ACC112 (cell line): ENCODE results near the gene DNAJB13.

Experiments used
- H2AFZ ChIP-seq: fragments of 200-600 bp; sonication (generic); one replicate; pipeline ENCODE4 v1.6.0; 2017; ENCODE audit warnings: antibody characterized with exemption, low read length; ENCODE audit not compliant: unreplicated experiment
- H3K27ac ChIP-seq: fragments of 200-600 bp; sonication (generic); 2 replicates; pipeline ENCODE4 v1.5.1; 2014; ENCODE audit warnings: low read depth, mild to moderate bottlenecking, antibody characterized with exemption, low read length, moderate library complexity
- H3K27me3 ChIP-seq: fragments of 200-600 bp; sonication (generic); 2 replicates; pipeline ENCODE4 v1.6.1; 2014; ENCODE audit warnings: mild to moderate bottlenecking, antibody characterized with exemption, low read length, moderate library complexity, mixed read lengths; ENCODE audit not compliant: insufficient read depth
- H3K36me3 ChIP-seq: fragments of 200-600 bp; sonication (generic); 2 replicates; pipeline ENCODE4 v1.6.1; 2016; ENCODE audit warnings: mild to moderate bottlenecking, antibody characterized with exemption, low read length, moderate library complexity, mixed read lengths; ENCODE audit not compliant: insufficient read depth
- H3K4me1 ChIP-seq: fragments of 200-600 bp; sonication (generic); one replicate; pipeline ENCODE4 v1.6.1; 2016; ENCODE audit warnings: low read length, mixed read lengths; ENCODE audit not compliant: insufficient read depth, unreplicated experiment, control insufficient read depth
- H3K4me3 ChIP-seq: fragments of 200-600 bp; sonication (generic); 2 replicates; pipeline ENCODE4 v1.5.1; 2014; ENCODE audit warnings: mild to moderate bottlenecking, low read depth, low read length
- H3K79me2 ChIP-seq: fragments of 200-600 bp; sonication (generic); one replicate; pipeline ENCODE4 v1.6.0; 2016; ENCODE audit warnings: low read length; ENCODE audit not compliant: control insufficient read depth, unreplicated experiment, insufficient read depth

DNAJB13 gene

DNA sequence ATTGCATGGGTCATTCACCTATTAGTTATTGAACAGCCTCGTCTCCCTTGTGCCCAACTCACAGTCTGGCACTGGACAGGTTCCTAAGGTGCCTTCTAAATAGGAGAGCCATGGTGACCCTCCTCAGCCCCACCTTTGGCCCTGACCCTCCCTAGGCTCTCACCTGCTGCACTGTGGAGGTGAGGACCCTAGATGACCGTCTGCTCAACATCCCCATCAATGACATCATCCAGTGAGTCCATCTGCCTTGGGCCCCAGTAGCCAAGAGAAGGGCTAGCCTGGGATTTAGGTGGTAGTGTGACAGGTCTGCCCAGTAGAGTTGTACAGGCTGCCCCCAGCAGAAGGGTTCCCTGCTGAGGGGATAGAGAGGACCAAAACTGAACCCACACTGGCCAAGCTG, 18.3 kb downstream of the DNAJB13 start:
- H3K36me3 ChIP-seq, result no peaks in the 10 kb centered on the region

DNA sequence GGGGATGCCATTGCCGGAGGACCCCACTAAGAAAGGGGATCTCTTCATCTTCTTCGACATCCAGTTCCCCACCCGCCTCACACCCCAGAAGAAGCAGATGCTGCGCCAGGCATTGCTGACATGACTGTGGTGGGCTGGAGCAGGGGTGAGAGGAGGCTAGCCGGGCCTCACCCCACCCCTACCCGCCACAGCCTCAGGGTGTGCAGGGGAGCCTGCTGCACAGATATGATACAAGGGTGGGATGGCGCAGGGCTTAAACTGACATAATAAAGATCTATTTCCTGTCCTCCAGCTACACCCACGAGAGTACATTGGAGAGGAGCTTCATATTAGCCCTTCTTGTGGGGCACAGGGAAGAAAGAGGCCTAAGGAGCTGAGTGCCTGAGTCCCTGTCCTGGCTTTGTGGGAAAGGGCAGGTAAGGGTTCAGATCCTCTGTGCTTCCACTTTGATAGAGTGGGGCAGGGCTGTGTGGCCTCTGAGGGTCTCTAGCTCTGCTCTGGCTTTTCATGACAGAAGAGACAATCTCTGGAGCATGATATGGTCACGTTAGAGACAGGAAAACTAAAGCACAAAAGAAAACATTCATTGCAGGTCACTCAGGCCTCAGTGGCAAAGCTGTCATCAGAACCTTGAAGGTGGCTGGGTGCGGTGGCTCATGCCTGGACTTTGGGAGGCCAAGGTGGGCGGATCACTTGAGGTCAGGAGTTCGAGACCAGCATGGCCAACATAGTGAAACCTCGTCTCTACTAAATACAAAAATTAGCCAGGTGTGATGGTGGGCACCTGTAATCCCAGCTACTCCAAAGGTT, 19.4 kb downstream of the DNAJB13 start:
- no peaks in the 10 kb centered on the region for H3K27me3 ChIP-seq
- no peak overlapping the region for H3K4me3 ChIP-seq
- peaks cover 6% of the 10 kb centered on the region for H3K4me1 ChIP-seq
- no peaks in the 10 kb centered on the region for H3K79me2 ChIP-seq
- H3K27ac ChIP-seq, result no peak overlapping the region
- H2AFZ ChIP-seq, result no peak overlapping the region
- H3K36me3 ChIP-seq, result no peaks in the 10 kb centered on the region

More for the DNA sequence above, 18.3 kb downstream of the DNAJB13 start:
- Histone ChIP-seq H2AFZ (no peak overlapping the region), H3K4me1 (peaks cover 12% of the 10 kb centered on the region), H3K27me3 (no peaks in the 10 kb centered on the region), H3K27ac (no peak overlapping the region), H3K4me3 (no peak overlapping the region), H3K79me2 (no peaks in the 10 kb centered on the region)

DNA sequence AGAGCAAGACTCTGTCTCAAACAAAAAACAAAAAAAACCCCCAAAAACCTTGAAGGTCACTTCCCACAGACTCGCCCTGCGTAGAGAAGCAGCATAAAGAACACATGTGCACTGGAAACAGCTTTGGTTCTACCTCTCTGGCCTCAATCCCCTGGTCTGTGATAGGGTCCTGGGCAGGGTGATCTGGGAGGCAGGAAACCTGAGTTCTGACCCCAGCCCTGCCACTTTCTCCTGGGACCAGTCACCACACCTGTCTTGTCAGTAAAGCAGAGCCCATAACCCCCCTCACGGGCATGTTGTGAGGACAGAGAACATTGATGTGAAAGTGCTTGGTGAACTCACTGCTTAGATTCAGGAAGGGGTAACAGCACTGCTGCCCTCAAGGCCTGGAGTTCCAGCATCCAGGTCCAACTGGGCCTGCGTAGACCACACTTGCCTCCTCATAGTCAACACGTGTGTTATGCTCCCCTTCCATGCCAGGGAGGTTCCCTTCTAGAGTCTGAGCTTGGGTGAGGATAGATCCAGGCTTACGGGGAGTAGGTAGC, 20.4 kb downstream of the DNAJB13 start:
- H3K4me1 ChIP-seq, result peaks cover 3% of the 10 kb centered on the region
- H3K27me3 ChIP-seq, result no peaks in the 10 kb centered on the region
- no peaks in the 10 kb centered on the region for H3K36me3 ChIP-seq
- no peaks in the 10 kb centered on the region for H3K79me2 ChIP-seq
- no peak overlapping the region for H2AFZ ChIP-seq
- H3K27ac ChIP-seq, result no peak overlapping the region
- H3K4me3 ChIP-seq, result no peak overlapping the region

DNA sequence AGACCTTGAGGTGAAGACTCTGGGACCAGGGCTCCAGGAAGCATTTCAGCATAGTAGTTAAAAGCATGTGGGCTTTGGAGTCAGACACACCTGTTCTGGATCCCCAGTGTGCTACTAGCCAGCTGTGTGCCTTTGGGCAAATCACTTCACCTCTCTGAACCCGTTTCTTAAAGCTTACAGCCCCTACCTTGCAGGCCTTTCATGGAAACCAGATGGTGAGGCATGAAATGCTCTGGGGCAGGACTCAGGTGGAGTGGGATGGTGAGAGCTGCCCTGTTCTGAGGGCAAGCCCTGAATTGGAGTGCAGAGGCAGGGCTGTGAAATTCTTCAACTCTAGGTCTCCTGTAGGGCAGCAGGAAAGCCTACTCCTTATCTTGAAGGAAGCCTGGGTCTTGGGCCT, 21.4 kb downstream of the DNAJB13 start:
- peaks cover 3% of the 10 kb centered on the region for H3K4me1 ChIP-seq
- H3K27ac ChIP-seq, result no peak overlapping the region
- no peaks in the 10 kb centered on the region for H3K27me3 ChIP-seq

DNA sequence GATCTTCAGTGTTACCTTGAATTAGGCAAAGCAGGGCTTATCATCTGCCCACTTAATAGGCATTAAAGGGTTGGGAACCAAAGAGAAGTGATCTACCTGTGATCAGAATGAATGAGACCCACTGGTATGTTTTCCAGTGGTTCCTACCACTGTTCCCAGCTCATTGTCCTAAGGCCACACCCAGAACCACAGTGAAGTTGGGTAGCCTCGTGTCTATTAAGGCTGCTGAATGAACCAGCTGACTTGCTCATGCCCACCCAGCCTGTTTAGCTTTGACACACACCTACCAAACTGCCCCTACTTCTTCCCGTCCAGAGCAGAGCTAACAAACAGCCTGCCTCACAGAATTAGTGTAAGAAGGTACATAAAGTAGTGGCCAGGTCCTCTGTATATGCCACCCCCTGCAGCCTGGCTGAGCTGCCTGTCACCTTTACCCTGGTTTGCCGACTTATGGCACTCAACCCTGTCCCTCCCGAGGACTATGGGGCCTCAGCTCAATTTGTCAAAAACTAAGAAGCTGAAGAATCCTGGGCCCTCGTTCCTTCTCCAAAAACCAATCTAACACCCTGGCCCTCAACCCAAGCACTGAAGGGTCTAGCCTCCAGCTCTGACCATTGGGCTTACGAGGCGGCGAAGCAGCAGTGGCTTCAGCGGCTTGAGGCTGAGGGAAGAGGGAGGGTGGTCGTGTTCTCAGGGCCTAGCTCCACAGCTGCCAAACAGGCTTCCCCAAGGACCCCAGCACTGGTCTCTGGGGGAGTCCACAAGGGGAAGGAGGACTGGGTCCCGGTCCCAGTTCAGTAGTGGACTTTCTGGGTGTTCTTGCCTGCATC, 22.0 kb downstream of the DNAJB13 start:
- Histone ChIP-seq H3K4me1 (peaks cover 3% of the 10 kb centered on the region), H3K79me2 (no peaks in the 10 kb centered on the region), H3K4me3 (no peak overlapping the region), H3K27ac (no peak overlapping the region), H3K36me3 (no peaks in the 10 kb centered on the region), H2AFZ (no peak overlapping the region), H3K27me3 (no peaks in the 10 kb centered on the region)

More for the DNA sequence above, 21.4 kb downstream of the DNAJB13 start:
- no peak overlapping the region for H3K4me3 ChIP-seq
- no peak overlapping the region for H2AFZ ChIP-seq
- H3K36me3 ChIP-seq, result no peaks in the 10 kb centered on the region
- no peaks in the 10 kb centered on the region for H3K79me2 ChIP-seq

DNA sequence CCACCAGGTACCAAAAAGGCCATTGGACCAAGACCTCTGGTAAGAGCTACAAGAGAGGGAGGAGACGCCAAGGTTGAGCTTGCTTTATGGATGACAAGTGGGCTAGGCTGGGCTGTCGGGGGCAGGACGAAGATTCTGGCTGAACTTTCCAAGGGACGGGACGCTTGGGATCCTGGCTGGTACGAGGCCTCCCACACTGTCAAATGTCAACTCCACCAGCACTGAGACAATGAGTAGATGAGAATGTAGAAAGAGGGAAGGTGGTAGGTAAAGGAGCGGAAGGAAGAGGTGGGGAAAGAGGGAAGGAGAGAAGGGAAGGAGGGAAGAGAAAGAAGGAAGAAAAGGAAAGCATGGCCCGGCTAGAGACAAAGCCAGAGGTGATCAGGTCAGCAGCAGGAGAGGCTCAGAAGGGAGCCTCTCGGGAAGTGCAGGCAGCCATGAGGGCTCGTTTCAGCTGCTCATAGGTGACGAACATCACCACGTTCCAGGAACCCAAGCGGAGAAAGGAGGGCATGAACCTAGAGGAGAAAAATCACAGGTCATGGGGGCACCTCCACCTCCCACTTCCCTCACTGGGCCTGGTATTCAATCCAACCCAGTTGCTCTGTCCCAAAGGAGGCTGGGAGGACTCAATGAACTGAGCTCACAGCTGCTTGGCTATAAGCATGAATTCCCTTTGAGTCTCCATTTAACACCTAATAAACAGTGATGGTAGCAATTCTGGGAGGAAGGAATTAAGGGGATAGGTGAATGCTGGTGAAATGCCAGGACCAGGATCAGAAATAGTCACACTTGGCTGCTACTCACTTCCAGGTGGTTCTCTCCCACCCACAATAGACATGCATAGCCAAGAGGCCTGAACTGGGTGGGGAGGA, 24.0 kb downstream of the DNAJB13 start:
- no peak overlapping the region for H2AFZ ChIP-seq
- H3K79me2 ChIP-seq, result no peaks in the 10 kb centered on the region
- H3K27ac ChIP-seq, result no peak overlapping the region
- no peaks in the 10 kb centered on the region for H3K36me3 ChIP-seq
- H3K4me1 ChIP-seq, result peaks cover 3% of the 10 kb centered on the region
- H3K27me3 ChIP-seq, result no peaks in the 10 kb centered on the region
- H3K4me3 ChIP-seq, result no peak overlapping the region

DNA sequence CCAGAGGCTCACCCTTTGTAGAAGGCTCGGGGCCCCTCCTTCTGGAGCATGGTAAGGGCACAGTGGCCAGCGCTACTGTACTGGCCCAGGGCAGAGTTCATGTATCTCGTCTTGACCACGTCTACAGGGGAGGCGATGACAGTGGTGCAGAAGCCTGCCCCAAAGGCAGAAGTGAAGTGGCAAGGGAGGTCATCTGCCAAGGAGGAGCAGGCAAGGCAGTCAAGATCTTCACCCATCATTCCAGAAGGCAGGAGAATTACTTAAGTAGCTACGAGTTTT, 24.6 kb downstream of the DNAJB13 start:
- Histone ChIP-seq H3K79me2 (no peaks in the 10 kb centered on the region), H2AFZ (no peak overlapping the region), H3K27me3 (no peaks in the 10 kb centered on the region), H3K27ac (no peak overlapping the region), H3K4me1 (peaks cover 3% of the 10 kb centered on the region), H3K4me3 (no peak overlapping the region), H3K36me3 (no peaks in the 10 kb centered on the region)

DNA sequence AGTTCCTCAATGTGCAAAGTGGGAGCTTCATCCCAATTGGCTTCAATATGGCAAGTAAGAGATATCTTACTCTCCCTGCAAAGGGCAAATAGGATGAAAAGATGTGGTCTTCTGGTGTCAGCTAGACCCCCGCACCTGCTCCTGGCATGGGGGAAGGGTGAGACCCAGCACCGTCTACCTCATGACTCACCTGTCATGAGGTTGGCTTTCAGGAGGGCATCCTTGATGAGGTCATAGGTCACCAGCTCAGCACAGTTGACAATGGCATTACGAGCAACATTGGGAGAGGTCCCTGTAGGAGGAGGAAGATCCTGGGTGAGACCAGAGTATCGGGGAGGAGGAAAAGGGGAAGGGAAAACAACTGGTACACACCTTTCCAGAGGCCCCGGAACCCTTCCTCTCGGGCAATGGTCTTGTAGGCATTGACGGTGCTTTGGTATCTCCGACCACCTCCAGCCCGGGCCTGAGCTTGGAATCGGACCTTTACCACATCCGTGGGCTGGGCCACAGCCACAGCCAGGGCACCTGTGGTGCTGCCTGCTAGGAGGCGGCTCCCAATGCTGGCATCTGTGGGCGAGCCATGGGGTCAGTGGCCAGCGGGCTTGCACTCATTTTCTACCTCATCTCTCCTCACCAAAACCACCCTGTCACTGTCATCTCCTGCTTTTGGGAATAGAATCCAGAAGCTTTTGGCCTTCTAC, 25.8 kb downstream of the DNAJB13 start:
- H3K79me2 ChIP-seq, result no peaks in the 10 kb centered on the region

DNA sequence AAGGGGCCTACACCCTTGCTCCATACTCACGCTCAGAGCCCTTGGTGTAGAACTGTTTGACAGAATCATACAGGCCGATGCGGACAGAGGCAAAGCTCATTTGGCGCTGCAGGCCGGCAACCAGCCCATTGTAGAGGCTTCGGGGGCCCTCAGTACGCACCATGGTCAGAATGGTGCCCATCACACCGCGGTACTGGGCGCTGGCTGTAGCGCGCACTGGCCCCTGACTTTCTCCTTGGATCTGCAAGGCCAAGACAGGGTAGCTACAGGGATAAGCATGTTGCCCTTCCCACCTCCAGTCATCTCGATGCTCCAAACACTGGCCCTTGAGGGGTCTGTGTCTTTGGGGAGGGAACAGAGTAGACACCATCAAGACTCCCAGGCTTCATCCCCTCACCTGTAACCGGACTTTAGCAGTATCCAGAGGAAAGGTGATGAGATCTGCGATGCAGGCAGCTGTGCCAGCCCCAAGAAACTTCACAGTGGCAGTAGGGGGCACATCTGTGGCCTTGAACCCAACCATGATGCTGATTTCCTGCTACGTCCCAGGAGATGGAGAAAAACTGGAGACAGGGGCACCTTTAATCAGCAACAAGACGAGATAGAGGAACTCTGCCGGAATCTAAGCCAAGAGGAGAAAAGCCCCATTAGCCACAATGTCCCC, 27.2 kb downstream of the DNAJB13 start:
- Histone ChIP-seq H3K27me3 (no peaks in the 10 kb centered on the region), H3K4me1 (peaks cover 3% of the 10 kb centered on the region), H3K27ac (no peak overlapping the region), H3K4me3 (no peak overlapping the region), H2AFZ (no peak overlapping the region), H3K79me2 (no peaks in the 10 kb centered on the region), H3K36me3 (no peaks in the 10 kb centered on the region)

More for the DNA sequence above, 25.8 kb downstream of the DNAJB13 start:
- Histone ChIP-seq H3K27me3 (no peaks in the 10 kb centered on the region), H2AFZ (no peak overlapping the region), H3K27ac (no peak overlapping the region), H3K36me3 (no peaks in the 10 kb centered on the region), H3K4me1 (peaks cover 3% of the 10 kb centered on the region), H3K4me3 (no peak overlapping the region)
